ENCODE data around the gene MALRD1. TPM values are rescaled to one million over a fixed set of nuclear protein-coding genes. Genes with fewer than 3 reads are reported as not detected.

The MALRD1 gene
- total RNA-seq, 2 experiments from 2014 or later = not detected

DNA sequence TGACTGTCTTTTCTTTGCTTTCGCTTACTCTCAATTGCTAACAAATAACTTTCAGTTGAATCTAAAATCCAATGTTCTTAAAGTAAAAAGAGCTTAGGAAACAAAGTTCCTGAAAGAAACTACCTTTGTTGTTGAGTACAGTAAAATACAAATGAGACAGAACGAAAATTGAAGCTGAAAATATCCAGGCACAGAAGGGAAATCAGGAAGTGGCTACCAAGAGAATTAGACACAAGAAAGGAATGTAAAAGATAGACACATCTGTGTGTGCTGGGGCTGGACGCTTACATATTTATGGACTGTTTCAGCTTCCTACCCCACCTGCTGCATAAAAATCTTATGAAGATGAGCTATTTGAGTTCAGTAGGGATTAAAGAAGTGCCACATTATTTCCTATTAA lies 606.0 kb downstream of the MALRD1 start:
- H3K36me3 Mint-ChIP-seq (ENCODE audit: low read depth) = no peaks in the 10 kb centered on the region
- no peaks in the 10 kb centered on the region for H3K4me1 Mint-ChIP-seq
- H3K27me3 Mint-ChIP-seq = no peaks in the 10 kb centered on the region
- DNase-seq = no peak
- POLR2A ChIA-PET = no interaction called here
- no peak overlapping the region for H3K27ac Mint-ChIP-seq
- peaks cover 4% of the 10 kb centered on the region for H3K9me3 Mint-ChIP-seq
- CTCF ChIA-PET = interaction anchor here (0.6 kb wide), 1 partner anchor 1808 kb away, joined by 3 read pairs; no protein-coding TSS in a partner anchor
- H3K4me3 Mint-ChIP-seq = no peak overlapping the region

DNA sequence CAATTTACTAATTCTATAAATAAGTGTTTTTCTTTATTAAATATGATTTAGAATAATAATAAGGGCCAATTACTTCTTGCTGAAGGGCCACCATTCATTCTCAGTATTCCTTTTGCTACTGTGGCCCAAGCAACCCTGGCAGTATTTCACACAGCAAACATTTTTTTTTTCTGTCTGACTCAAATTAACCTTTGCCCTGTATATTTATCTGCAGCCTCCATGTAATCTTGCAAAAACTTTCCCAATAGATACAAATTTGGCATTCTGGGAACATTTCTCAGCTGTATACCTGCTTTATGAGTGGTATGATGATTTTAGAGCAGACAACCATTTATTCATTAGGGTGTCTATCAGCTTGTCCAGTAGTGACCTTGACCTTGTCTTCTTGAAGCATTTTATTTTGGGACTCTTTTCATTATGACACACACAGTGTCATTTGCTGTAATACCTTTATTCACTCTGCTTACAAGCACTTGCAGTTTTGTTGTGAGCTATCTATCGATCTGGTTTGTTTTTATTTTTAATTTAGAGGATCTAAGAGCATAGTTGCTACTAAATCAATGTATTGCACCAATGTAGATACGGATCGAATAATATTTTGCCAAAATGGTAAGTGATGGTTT lies 607.9 kb downstream of the MALRD1 start:
- ChIA-PET POLR2A (no interaction called here), CTCF (no interaction called here)
- no peaks in the 10 kb centered on the region for H3K36me3 Mint-ChIP-seq (ENCODE audit: low read depth)
- no peak overlapping the region for H3K27ac Mint-ChIP-seq
- no peaks in the 10 kb centered on the region for H3K4me1 Mint-ChIP-seq
- no peaks in the 10 kb centered on the region for H3K27me3 Mint-ChIP-seq
- no peak for DNase-seq
- H3K9me3 Mint-ChIP-seq = no peaks in the 10 kb centered on the region
- no peak overlapping the region for H3K4me3 Mint-ChIP-seq

DNA sequence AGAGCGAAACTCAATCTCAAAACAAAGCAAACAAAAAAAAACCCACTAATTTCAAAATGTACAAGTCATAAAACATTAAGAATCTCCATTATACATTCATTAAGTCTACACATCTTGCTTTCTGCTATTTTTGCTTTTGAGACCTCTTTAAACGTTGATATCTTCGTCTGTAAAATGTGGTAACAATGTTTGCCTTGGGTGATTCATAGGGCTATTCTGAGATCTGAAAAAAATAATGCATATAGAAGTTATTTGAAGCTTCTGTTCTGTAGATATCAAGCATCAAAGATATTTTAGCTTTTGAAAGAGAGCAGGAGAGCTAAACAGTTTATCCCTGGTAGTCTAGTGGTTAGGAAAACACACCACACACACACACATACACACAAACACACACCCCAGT lies 609.5 kb downstream of the MALRD1 start:
- H3K27me3 Mint-ChIP-seq = no peaks in the 10 kb centered on the region
- POLR2A ChIA-PET = no interaction called here
- CTCF ChIA-PET = no interaction called here
- H3K36me3 Mint-ChIP-seq (ENCODE audit: low read depth) = no peaks in the 10 kb centered on the region
- no peak for DNase-seq
- no peak overlapping the region for H3K27ac Mint-ChIP-seq
- no peak overlapping the region for H3K4me3 Mint-ChIP-seq
- no peaks in the 10 kb centered on the region for H3K4me1 Mint-ChIP-seq
- no peaks in the 10 kb centered on the region for H3K9me3 Mint-ChIP-seq

DNA sequence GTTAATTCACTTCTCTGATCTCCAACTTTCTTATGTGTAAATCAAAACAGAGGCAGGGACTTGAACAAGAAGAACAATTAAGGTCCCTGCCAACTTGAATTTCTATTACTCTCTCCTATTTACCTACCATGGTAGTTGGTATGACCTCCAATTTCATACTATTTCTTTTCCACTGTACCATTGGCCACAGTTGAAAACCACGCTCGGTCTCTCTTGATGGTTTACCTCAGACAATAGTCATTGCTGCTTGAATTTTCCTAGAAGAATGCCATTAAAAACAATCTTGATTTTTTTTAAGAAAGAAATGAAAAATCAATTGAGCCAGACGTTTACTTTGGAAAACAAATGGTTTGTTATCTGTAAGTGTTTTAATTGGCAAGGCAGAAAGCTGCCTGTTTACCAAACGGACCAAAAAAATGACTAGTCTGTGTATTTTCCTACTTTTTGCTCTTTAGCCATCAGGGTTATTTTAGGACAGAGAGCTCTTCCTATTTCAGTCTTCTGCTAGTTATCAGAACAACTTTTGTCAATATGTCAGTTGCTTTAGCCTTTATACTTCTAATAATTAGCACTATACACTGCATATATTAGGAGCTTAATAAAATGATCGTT lies 610.1 kb downstream of the MALRD1 start:
- no peak for DNase-seq
- H3K36me3 Mint-ChIP-seq (ENCODE audit: low read depth) = no peaks in the 10 kb centered on the region
- H3K9me3 Mint-ChIP-seq = no peaks in the 10 kb centered on the region
- no peak overlapping the region for H3K4me3 Mint-ChIP-seq
- H3K27me3 Mint-ChIP-seq = no peaks in the 10 kb centered on the region
- POLR2A ChIA-PET = no interaction called here
- CTCF ChIA-PET = no interaction called here
- no peaks in the 10 kb centered on the region for H3K4me1 Mint-ChIP-seq
- no peak overlapping the region for H3K27ac Mint-ChIP-seq

DNA sequence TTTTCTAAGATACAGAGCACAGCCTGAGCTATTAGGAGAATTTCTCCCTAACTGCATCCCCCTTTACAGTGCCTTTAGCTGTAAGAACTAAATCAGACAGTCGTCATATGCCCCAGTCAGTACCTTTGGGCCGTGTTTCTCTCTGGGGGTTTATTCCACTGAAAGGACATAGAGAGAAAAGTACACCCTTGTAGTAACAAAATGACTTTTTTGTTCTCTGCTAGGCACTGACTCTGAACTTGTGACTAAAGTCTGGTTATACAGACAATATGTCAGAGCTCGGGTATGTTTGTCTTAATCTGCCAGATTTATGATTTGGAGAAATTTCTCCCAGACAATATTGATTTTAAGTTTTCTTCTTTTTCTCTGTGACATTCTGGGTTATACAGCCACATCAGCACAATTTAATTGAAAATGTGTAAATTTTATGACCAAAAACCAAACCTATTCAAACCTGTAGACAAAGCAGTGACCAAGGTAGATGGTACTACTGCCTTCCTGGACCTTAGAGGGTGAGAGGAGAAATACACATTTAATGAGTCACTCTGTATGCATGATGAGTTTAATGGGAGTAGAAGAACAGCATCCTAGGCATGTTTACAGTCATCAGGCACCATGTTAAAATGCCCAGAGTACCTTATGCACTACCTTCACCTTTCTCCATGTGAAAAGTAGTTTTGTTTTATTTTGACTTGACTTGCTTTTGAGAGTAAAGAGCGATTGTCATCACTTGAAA lies 611.5 kb downstream of the MALRD1 start:
- CTCF ChIA-PET = no interaction called here

DNA sequence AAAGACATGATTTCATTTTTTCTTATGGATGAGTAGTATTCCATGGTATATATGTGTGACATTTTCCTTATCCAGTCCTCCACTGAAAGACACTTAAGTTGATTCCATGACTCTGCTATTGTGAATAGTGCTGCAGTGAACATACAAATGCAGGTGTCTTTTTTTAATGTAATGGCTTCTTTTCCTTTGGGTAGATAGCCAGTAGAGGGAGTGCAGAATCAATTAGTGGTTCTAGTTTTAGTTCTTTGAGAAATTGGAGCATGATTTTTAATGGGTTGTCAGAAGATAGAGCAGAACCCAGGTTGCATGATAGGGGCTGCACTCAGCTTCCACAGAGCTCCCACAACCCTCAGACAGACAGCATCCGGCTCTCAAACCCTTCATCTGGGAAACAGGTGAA lies 614.7 kb downstream of the MALRD1 start:
- no peak overlapping the region for H3K27ac Mint-ChIP-seq
- no peaks in the 10 kb centered on the region for H3K4me1 Mint-ChIP-seq
- H3K36me3 Mint-ChIP-seq (ENCODE audit: low read depth) = no peaks in the 10 kb centered on the region
- H3K9me3 Mint-ChIP-seq = no peaks in the 10 kb centered on the region
- ChIA-PET POLR2A (no interaction called here), CTCF (no interaction called here)
- DNase-seq = no peak
- H3K27me3 Mint-ChIP-seq = no peaks in the 10 kb centered on the region
- H3K4me3 Mint-ChIP-seq = no peak overlapping the region

More for the DNA sequence above, 611.5 kb downstream of the MALRD1 start:
- POLR2A ChIA-PET = no interaction called here
- Mint-ChIP-seq H3K27ac (no peak overlapping the region), H3K9me3 (no peaks in the 10 kb centered on the region), H3K4me1 (no peaks in the 10 kb centered on the region), H3K36me3 (ENCODE audit: low read depth) (no peaks in the 10 kb centered on the region), H3K4me3 (no peak overlapping the region), H3K27me3 (no peaks in the 10 kb centered on the region)
- DNase-seq = no peak

DNA sequence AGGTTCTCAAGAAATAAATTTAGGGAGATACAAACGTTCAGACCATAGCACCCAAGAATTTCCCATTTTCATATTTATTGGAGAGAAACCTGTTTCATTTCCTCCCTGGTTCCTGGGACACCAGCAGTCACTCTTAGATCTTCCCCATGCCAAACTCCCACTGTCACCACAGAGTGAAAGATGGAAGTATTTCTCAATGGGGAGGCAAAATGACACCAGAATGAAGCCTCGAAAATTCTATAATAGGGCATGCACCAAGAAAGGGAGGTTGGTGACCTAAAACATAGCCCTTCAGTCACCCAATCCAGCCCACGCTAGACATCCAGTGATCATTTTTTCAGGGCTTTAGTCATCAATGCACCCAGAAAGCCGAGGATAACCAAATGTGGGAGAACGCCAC lies 619.5 kb downstream of the MALRD1 start:
- no peaks in the 10 kb centered on the region for H3K4me1 Mint-ChIP-seq
- no peak overlapping the region for H3K4me3 Mint-ChIP-seq
- DNase-seq = no peak
- H3K9me3 Mint-ChIP-seq = no peaks in the 10 kb centered on the region
- CTCF ChIA-PET = no interaction called here
- no peaks in the 10 kb centered on the region for H3K27me3 Mint-ChIP-seq
- POLR2A ChIA-PET = no interaction called here
- no peaks in the 10 kb centered on the region for H3K36me3 Mint-ChIP-seq (ENCODE audit: low read depth)
- no peak overlapping the region for H3K27ac Mint-ChIP-seq

DNA sequence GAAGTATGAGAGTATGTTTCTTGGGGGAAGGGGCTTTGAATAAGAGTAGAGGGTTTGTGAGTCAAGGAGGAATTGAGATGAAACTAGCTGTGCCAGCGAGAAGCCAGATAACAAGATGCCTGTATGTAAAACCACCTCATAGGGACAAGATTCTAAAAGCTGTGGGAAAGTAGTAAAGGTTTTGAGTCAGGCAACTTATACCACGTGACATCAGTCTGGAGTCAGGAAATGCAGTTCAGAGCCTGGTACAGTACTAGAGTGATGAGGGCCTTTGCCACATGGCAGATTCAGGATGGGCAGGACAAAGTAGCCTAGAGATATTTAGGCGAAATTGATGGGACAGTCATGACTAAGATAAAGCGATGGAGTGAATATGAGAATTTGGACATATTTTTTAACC lies 627.5 kb downstream of the MALRD1 start:
- Mint-ChIP-seq H3K27ac (no peak overlapping the region), H3K4me1 (no peaks in the 10 kb centered on the region), H3K4me3 (no peak overlapping the region), H3K36me3 (ENCODE audit: low read depth) (no peaks in the 10 kb centered on the region), H3K9me3 (no peaks in the 10 kb centered on the region), H3K27me3 (no peaks in the 10 kb centered on the region)
- CTCF ChIA-PET = no interaction called here
- POLR2A ChIA-PET = no interaction called here
- DNase-seq = no peak

DNA sequence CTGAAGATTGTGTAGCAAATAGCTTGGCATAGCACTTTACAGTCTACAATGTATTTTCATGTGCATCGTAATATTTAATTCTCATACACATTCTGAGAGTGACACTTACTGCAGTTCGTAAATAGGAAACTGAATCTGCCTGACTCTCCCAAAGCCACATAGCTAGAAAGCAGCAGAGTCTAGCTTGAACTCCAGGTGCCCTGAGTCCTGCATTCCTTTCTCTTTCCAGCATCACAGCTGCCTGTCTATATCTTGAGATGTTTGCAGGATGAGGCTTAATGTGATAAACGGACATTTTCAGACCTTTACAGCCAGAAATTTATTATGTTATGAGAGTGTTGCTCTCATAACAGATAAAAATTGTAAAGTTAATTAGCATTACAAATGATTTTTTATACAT lies 634.8 kb downstream of the MALRD1 start:
- Mint-ChIP-seq H3K27ac (no peak overlapping the region), H3K9me3 (peaks cover 2% of the 10 kb centered on the region), H3K4me1 (no peaks in the 10 kb centered on the region), H3K4me3 (no peak overlapping the region), H3K27me3 (no peaks in the 10 kb centered on the region), H3K36me3 (ENCODE audit: low read depth) (no peaks in the 10 kb centered on the region)
- ChIA-PET CTCF (no interaction called here), POLR2A (no interaction called here)
- no peak for DNase-seq

DNA sequence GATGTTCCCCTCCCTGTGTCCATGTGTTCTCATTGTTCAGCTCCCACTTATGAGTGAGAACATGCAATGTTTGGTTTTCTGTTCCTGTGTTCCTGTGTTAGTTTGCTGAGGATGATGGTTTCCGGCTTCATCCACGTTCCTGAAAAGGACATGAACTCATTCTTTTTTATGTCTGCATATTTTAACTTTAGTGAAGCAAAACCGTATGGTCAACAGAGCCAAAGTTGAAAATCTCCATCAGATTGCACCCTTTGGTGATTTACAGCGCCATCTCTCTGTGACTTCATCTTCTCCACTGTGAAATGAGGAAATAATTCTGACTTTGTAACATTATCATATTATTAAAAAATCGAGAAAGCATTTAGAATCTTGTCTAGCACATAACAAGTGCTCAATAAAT lies 635.4 kb downstream of the MALRD1 start:
- Mint-ChIP-seq H3K9me3 (peaks cover 2% of the 10 kb centered on the region), H3K27me3 (no peaks in the 10 kb centered on the region), H3K27ac (no peak overlapping the region), H3K36me3 (ENCODE audit: low read depth) (no peaks in the 10 kb centered on the region), H3K4me3 (no peak overlapping the region), H3K4me1 (no peaks in the 10 kb centered on the region)
- no peak for DNase-seq
- POLR2A ChIA-PET = no interaction called here
- CTCF ChIA-PET = no interaction called here

DNA sequence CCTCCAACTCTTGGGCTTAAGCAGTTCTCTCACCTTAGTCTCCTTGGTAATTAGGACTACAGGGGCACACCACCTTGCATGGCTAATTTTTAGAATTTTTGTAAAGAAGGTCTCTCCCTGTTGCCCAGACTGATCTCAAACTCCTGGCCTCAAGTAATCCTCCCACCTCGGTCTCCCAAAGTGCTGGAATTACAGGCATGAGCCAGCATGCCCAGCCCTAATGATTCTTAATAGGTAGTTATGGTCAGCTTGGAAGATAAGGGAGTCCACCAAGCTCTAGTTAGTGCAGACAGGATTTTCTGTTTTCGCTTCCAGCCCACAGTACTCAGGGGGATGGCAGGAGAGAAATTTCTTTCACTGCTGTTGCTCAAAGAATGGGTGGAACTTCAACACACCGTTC lies 639.7 kb downstream of the MALRD1 start:
- CTCF ChIA-PET = no interaction called here
- no peaks in the 10 kb centered on the region for H3K4me1 Mint-ChIP-seq
- no peak for DNase-seq
- no peaks in the 10 kb centered on the region for H3K27me3 Mint-ChIP-seq
- no peak overlapping the region for H3K27ac Mint-ChIP-seq
- H3K36me3 Mint-ChIP-seq (ENCODE audit: low read depth) = no peaks in the 10 kb centered on the region
- peaks cover 3% of the 10 kb centered on the region for H3K9me3 Mint-ChIP-seq
- H3K4me3 Mint-ChIP-seq = no peak overlapping the region
- POLR2A ChIA-PET = no interaction called here

DNA sequence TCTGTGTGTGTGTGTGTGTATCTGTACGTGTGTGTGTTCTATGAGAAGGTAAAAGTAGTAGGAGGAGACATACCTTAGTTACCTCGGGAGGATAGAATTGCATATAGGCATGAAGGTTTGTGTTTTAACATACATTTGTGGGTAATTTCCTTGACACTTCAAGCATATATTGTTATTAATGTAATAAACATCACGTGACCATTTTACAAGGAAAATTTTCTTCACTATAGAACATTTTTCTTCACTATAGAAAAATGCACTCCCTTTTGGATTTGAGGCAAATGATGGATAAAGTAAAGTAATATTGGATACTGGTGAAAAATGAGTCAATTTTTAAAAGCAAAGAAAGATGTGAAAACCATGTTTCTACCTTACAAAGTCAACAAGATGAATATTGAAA lies 640.6 kb downstream of the MALRD1 start:
- POLR2A ChIA-PET = no interaction called here
- Mint-ChIP-seq H3K27me3 (no peaks in the 10 kb centered on the region), H3K36me3 (ENCODE audit: low read depth) (no peaks in the 10 kb centered on the region), H3K4me3 (no peak overlapping the region), H3K4me1 (no peaks in the 10 kb centered on the region), H3K9me3 (peaks cover 3% of the 10 kb centered on the region), H3K27ac (no peak overlapping the region)
- CTCF ChIA-PET = no interaction called here
- no peak for DNase-seq

DNA sequence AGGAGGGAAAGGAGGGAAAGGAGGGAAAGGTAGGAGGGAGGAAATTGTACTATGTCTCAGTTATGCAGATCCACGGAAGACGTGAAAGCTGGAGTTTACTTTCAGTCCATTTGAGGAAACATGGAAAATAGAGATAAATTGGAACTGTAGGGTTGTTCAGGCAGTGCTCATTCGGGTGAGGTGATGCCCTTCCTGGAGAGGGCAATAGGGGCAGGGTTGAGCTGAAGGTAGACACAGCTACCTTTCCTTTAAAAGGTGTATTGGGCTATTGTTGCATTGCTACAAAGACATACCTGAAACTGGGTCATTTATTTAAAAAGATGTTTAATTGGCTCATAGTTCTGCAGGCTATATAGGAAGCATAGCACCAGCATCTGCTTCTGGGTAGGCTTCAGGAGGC lies 650.7 kb downstream of the MALRD1 start:
- Mint-ChIP-seq H3K36me3 (ENCODE audit: low read depth) (no peaks in the 10 kb centered on the region), H3K27ac (no peak overlapping the region), H3K4me3 (no peak overlapping the region), H3K27me3 (no peaks in the 10 kb centered on the region), H3K9me3 (peaks cover 7% of the 10 kb centered on the region), H3K4me1 (no peaks in the 10 kb centered on the region)
- DNase-seq = no peak
- CTCF ChIA-PET = no interaction called here
- POLR2A ChIA-PET = no interaction called here
